GM12875 (cell line): ENCODE data around the gene WDR41.
A peak's percentile ranks its signal among the peaks of the same experiment; 100 is the strongest.
"Not testable (repeated sequence)": the region's sequence is repeated elsewhere in the genome, so short reads cannot be mapped to it uniquely, and the experiment has no call there.

ENCODE experiments used
- H3K4me3 ChIP-seq: one replicate; pipeline ENCODE4 v1.5.1; 2011; ENCODE audit warnings: low read depth, low read length, control low read depth
- TF ChIP-seq, protein P1 (sequence below): IDR thresholded peaks from 2 replicates; pipeline ENCODE4 v1.5.1; 2011; ENCODE audit warnings: low read depth, mild to moderate bottlenecking, control low read depth, inconsistent platforms, low read length, moderate library complexity, borderline replicate concordance; ENCODE audit not compliant: insufficient read depth

The WDR41 gene, protein sequence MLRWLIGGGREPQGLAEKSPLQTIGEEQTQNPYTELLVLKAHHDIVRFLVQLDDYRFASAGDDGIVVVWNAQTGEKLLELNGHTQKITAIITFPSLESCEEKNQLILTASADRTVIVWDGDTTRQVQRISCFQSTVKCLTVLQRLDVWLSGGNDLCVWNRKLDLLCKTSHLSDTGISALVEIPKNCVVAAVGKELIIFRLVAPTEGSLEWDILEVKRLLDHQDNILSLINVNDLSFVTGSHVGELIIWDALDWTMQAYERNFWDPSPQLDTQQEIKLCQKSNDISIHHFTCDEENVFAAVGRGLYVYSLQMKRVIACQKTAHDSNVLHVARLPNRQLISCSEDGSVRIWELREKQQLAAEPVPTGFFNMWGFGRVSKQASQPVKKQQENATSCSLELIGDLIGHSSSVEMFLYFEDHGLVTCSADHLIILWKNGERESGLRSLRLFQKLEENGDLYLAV

DNA sequence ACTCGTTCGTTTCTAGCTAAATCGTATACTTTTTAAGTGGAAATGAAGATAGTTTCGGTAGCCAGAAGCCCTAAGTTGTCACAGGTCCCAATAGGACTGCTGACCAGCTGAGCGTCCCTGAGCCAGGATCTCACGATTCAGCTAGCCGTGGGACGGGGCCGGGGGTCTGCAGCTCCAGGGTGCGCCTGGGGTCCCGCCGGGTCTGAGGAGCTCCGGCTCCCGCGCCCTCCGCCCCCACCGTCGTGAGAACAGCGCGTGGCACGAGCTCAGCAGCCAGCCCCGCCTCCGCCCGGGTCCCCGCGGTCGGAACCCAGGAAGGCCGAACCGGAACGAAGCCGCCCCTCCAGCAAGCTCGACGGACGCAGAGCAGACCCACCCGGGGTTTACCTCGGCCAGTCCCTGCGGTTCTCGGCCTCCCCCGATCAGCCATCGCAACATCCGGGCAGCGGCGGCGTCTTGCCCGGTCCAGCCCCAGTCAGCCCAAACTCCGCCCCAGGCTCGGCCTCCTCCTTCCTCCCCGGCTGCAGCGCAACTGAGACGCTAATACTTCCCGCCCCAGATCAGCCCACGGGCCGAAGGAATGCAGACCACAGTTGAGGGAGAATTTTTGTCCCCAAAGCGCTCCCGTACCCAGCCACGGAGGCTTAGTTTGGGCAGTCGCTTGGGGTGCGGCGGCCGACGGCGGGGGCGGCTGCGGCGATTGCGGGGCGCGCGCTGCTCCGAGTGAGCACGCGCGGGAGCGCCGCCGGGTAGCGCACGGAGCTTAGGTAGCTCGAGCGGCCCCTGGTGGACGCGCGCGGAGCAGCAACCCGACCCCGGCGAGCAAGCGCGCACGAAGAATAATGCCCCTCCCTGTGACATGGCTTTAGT lies at the start of gene WDR41:
WDR41 (minus strand) TSS at position 534 of the 870 bp plus-strand sequence; CDS start at position 438, 96 bp downstream.
- H3K4me3 ChIP-seq, result peak within 1 kb of the TSS; percentile 90
- TF ChIP-seq, protein P1, sequence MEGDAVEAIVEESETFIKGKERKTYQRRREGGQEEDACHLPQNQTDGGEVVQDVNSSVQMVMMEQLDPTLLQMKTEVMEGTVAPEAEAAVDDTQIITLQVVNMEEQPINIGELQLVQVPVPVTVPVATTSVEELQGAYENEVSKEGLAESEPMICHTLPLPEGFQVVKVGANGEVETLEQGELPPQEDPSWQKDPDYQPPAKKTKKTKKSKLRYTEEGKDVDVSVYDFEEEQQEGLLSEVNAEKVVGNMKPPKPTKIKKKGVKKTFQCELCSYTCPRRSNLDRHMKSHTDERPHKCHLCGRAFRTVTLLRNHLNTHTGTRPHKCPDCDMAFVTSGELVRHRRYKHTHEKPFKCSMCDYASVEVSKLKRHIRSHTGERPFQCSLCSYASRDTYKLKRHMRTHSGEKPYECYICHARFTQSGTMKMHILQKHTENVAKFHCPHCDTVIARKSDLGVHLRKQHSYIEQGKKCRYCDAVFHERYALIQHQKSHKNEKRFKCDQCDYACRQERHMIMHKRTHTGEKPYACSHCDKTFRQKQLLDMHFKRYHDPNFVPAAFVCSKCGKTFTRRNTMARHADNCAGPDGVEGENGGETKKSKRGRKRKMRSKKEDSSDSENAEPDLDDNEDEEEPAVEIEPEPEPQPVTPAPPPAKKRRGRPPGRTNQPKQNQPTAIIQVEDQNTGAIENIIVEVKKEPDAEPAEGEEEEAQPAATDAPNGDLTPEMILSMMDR, result peak; percentile 96

DNA sequence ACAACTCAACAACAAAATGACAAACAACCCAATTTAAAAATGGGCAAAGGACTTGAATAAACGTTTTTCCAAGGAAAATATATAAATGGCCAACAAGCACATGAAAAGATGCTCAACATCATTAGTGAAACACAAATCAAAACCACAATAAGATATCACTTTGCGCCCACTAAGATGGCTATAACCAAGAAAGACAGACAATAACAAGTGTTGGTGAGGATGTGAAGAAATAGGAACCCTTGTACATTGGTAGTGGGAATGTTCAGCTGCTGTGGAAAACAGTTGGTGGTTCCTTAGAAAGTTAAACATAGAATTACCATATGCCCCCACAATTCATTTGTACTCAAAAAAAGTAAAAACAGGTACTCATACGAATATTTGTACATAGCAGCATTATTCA lies 39.2 kb upstream of the WDR41 start:
- TF ChIP-seq, protein P1, result no peak
- no peak overlapping the region for H3K4me3 ChIP-seq

DNA sequence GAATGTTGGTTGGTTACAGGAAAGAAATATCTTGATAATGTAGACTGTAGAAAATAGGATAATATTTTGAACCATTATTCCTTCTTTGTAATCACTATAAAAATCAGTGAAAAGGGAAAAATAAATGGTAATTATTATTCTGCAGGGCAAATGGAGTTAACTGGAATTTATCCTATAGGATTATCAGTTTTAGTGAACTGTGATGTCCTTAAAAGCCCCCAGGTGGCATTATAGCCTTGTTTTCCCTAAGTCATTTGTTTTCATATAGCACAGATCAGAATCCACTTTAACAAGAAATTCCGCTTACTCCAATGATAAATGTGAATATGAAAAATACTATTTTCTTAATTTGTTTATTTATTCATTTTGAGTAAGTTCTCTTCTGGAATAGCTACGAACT lies 26.2 kb upstream of the WDR41 start:
- TF ChIP-seq, protein P1, result no peak
- H3K4me3 ChIP-seq, result no peak overlapping the region

DNA sequence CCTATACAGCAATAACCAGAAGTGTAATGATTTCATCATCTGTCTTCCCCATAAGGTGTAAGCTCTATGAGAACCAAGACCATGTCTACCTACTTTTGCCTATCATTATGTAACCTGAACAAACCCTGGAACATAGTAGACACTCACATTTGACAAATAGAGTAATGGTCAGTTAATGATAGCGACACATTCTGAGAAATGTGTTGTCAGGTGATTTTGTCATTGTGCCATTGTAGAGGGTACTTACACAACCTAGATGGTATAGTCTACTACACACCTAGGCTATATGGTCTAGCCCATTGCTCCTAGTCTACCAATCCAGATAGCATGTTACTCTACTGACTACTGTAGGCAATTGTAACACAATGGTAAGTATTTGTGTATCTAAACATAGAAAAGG lies 22.3 kb upstream of the WDR41 start:
- no peak overlapping the region for H3K4me3 ChIP-seq
- TF ChIP-seq, protein P1, result no peak

DNA sequence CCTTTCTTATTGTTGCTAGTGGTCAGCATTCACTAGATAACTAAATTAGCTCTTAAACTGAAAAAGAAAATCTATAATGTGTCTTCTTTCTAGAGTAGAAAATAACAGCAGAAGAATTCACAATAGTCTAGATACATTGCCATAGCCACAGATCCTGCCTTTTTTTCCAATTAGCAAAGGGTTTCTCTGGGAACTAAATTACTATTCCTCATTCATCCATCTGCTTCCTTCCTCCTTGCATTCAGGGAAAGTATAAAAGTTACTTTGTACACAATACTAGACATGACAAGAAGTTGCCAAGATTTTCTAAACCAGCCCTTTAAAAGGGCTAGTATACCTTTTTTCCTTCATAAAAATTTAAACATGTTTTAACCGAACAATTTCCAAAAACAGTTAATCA lies 21.2 kb upstream of the WDR41 start:
- TF ChIP-seq, protein P1, result no peak

DNA sequence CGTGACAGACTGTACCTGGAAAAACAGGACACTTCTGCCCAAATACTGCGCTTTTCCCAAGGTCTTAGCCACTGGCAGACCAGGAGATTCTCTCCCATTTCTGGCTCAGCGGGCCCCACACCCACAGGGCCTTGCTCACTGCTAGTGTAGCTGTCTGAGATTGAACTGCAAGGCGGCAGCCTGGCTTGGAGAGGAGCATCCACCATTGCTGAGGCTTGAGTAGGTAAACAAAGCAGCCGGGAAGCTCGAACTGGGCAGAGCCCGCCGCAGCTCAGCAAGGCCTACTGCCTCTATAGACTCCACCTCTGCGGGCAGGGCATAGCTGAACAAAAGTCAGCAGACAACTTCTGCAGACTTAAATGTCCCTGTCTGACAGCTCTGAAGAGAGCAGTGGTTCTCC lies 9.0 kb upstream of the WDR41 start:
- H3K4me3 ChIP-seq, result not testable (repeated sequence)

More for the DNA sequence above, 21.2 kb upstream of the WDR41 start:
- no peak overlapping the region for H3K4me3 ChIP-seq

DNA sequence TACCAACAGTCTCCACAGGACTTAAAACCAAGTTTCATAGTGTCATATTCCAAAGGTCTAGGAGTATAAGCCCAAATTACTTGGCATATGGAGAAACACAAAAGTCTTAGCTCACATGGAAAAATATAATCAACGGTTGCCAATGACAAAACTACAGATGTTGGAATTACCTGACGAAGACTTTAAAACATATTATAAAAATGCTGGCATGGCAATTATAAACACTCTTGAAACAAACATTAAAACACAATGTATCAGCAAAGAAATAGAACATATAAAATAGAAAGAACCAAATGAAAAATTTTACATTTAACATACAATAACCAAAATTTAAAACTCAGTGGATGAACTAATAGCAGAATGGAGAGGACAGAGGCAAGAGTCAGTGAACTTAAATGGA lies 7.9 kb upstream of the WDR41 start:
- no peak overlapping the region for H3K4me3 ChIP-seq
- TF ChIP-seq, protein P1, result no peak
